Measurements from ENCODE around the gene RAB35.

Gene RAB35

GRCh38 chr12:120056739-120057138, 59.8 kb downstream of the RAB35 start:
- Histone ChIP-seq H4K20me1 (ENCODE audit: insufficient read depth, low read length) (no peaks in the 10 kb centered on the region), H3K4me1 (ENCODE audit: insufficient read depth, low read length, severe bottlenecking) (no peaks in the 10 kb centered on the region), H2AFZ (ENCODE audit: low read length) (no peak overlapping the region), H3K9me3 (ENCODE audit: low read length) (no peaks in the 10 kb centered on the region), H3K4me2 (ENCODE audit: low read length) (no peak overlapping the region), H3K4me3 (ENCODE audit: low read depth, low read length, poor library complexity, severe bottlenecking) (no peak overlapping the region), H3K79me2 (ENCODE audit: insufficient read depth, low read length) (no peaks in the 10 kb centered on the region), H3F3A (ENCODE audit: insufficient read depth, low read length) (no peaks in the 10 kb centered on the region), H3K36me3 (ENCODE audit: insufficient read depth, low read length) (no peaks in the 10 kb centered on the region; the same call in 1 of the 2 replicates), H3K9me2 (ENCODE audit: low read depth, low read length) (no peaks in the 10 kb centered on the region), H3K27ac (ENCODE audit: low read depth, low read length, poor library complexity, severe bottlenecking) (no peak overlapping the region), H3K9ac (ENCODE audit: low read length) (no peak overlapping the region), H3K27me3 (ENCODE audit: insufficient read depth, low read length) (no peaks in the 10 kb centered on the region)
- no peak for TF ChIP-seq EZH2 (IDR thresholded peaks at IDR 0.05; ENCODE audit: borderline replicate concordance, low read length)
- no peak for TF ChIP-seq CTCF (IDR thresholded peaks at IDR 0.05; ENCODE audit: low read length)

DNA sequence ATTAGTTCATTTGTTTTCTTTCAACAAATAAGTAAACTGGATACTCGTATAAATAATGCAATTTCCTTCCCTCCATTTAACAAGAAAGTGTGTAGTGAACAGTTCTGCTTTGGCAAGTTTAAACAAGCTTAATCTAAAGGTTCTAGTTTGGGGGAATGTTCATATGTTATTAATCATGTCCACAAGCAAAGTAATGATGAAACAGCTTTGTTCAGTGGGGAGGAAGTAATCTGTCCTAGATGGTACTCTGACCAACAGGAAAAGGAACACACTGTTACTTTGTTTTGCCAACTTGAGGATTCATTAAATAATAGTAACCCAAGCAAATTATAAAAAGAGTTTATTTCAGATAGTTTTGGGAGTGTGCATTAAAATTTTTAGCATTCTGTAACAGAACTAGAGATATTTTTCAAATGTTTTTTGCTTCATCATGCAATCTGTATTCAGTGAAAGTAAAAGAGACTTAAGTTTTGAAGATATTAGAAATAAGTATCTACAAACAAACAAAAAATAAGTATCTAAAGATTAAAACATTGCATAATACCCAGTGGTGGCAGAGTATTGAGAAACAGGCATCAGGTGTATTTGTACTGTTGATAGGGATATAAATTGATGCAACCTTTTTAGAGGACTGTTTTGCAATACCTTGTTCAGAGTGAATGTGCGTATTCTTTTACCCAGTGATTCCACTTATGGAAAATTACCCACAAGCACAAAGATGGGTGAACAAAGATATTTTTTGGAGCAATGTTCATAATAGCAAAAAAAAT, 61.1 kb downstream of the RAB35 start:
- no peaks in the 10 kb centered on the region for H3K36me3 ChIP-seq (ENCODE audit: insufficient read depth, low read length)
- TF ChIP-seq EZH2 (IDR thresholded peaks at IDR 0.05; ENCODE audit: borderline replicate concordance, low read length) (no peak), CTCF (IDR thresholded peaks at IDR 0.05; ENCODE audit: low read length) (no peak)
- H2AFZ ChIP-seq (ENCODE audit: low read length): no peak overlapping the region
- H3K27me3 ChIP-seq (ENCODE audit: insufficient read depth, low read length): no peaks in the 10 kb centered on the region
- H3F3A ChIP-seq (ENCODE audit: insufficient read depth, low read length): no peaks in the 10 kb centered on the region
- no peaks in the 10 kb centered on the region for H4K20me1 ChIP-seq (ENCODE audit: insufficient read depth, low read length)
- H3K9me3 ChIP-seq (ENCODE audit: low read length): no peaks in the 10 kb centered on the region
- H3K9me2 ChIP-seq (ENCODE audit: low read depth, low read length): no peaks in the 10 kb centered on the region
- H3K4me2 ChIP-seq (ENCODE audit: low read length): no peak overlapping the region
- H3K4me1 ChIP-seq (ENCODE audit: insufficient read depth, low read length, severe bottlenecking): no peaks in the 10 kb centered on the region
- no peak overlapping the region for H3K4me3 ChIP-seq (ENCODE audit: low read depth, low read length, poor library complexity, severe bottlenecking)
- H3K9ac ChIP-seq (ENCODE audit: low read length): no peak overlapping the region
- no peaks in the 10 kb centered on the region for H3K79me2 ChIP-seq (ENCODE audit: insufficient read depth, low read length)
- no peak overlapping the region for H3K27ac ChIP-seq (ENCODE audit: low read depth, low read length, poor library complexity, severe bottlenecking)

- H3K27ac ChIP-seq (ENCODE audit: low read depth, low read length, poor library complexity, severe bottlenecking): no peak overlapping the region
- H3K4me3 ChIP-seq (ENCODE audit: low read depth, low read length, poor library complexity, severe bottlenecking): no peak overlapping the region
- TF ChIP-seq CTCF (IDR thresholded peaks at IDR 0.05; ENCODE audit: low read length) (no peak), EZH2 (IDR thresholded peaks at IDR 0.05; ENCODE audit: borderline replicate concordance, low read length) (no peak)
- H3K79me2 ChIP-seq (ENCODE audit: insufficient read depth, low read length): no peaks in the 10 kb centered on the region
- H3F3A ChIP-seq (ENCODE audit: insufficient read depth, low read length): no peaks in the 10 kb centered on the region
- no peaks in the 10 kb centered on the region for H3K36me3 ChIP-seq (ENCODE audit: insufficient read depth, low read length)
- no peaks in the 10 kb centered on the region for H3K9me2 ChIP-seq (ENCODE audit: low read depth, low read length)
- no peaks in the 10 kb centered on the region for H4K20me1 ChIP-seq (ENCODE audit: insufficient read depth, low read length)
- H3K9me3 ChIP-seq (ENCODE audit: low read length): no peaks in the 10 kb centered on the region
- no peak overlapping the region for H3K4me2 ChIP-seq (ENCODE audit: low read length)
- H3K9ac ChIP-seq (ENCODE audit: low read length): no peak overlapping the region
- no peak overlapping the region for H2AFZ ChIP-seq (ENCODE audit: low read length)
- no peaks in the 10 kb centered on the region for H3K27me3 ChIP-seq (ENCODE audit: insufficient read depth, low read length)
- no peaks in the 10 kb centered on the region for H3K4me1 ChIP-seq (ENCODE audit: insufficient read depth, low read length, severe bottlenecking)
Observed at GRCh38 chr12:120054293-120054692, 62.3 kb downstream of the RAB35 start.

All from OCI-LY1 (cell line).